ENCODE measurements around the gene FIP1L1.
"Not testable (repeated sequence)": the region's sequence is repeated elsewhere in the genome, so short reads cannot be mapped to it uniquely, and the experiment has no call there.

The FIP1L1 gene, protein sequence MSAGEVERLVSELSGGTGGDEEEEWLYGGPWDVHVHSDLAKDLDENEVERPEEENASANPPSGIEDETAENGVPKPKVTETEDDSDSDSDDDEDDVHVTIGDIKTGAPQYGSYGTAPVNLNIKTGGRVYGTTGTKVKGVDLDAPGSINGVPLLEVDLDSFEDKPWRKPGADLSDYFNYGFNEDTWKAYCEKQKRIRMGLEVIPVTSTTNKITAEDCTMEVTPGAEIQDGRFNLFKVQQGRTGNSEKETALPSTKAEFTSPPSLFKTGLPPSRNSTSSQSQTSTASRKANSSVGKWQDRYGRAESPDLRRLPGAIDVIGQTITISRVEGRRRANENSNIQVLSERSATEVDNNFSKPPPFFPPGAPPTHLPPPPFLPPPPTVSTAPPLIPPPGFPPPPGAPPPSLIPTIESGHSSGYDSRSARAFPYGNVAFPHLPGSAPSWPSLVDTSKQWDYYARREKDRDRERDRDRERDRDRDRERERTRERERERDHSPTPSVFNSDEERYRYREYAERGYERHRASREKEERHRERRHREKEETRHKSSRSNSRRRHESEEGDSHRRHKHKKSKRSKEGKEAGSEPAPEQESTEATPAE

GRCh38 chr4:53377319-53378170, at the start of gene FIP1L1:
Gene FIP1L1 (plus strand): TSS chr4:53377641. CDS start chr4:53377839, 198 bp downstream.
- TF ChIP-seq, protein P1, sequence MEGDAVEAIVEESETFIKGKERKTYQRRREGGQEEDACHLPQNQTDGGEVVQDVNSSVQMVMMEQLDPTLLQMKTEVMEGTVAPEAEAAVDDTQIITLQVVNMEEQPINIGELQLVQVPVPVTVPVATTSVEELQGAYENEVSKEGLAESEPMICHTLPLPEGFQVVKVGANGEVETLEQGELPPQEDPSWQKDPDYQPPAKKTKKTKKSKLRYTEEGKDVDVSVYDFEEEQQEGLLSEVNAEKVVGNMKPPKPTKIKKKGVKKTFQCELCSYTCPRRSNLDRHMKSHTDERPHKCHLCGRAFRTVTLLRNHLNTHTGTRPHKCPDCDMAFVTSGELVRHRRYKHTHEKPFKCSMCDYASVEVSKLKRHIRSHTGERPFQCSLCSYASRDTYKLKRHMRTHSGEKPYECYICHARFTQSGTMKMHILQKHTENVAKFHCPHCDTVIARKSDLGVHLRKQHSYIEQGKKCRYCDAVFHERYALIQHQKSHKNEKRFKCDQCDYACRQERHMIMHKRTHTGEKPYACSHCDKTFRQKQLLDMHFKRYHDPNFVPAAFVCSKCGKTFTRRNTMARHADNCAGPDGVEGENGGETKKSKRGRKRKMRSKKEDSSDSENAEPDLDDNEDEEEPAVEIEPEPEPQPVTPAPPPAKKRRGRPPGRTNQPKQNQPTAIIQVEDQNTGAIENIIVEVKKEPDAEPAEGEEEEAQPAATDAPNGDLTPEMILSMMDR (IDR thresholded peaks at IDR 0.05; ENCODE audit: low read depth, low read length, missing control alignments) = no peak
- peak within 1 kb of the TSS; percentile 56 for H3K27ac ChIP-seq
- H3K27me3 ChIP-seq (replicated peaks) = no peaks in the 10 kb centered on the region
- peak within 1 kb of the TSS; percentile 80 for H3K4me3 ChIP-seq (ENCODE audit: low read depth, low read length)
- in situ Hi-C loops (cut with HindIII; ENCODE audit: low pct_ligation_motif_present, low sequenced_read_pairs) = no loop called here
- H3K36me3 ChIP-seq (replicated peaks) = no peaks in the 10 kb centered on the region
- DNase-seq = peak; percentile 89

- DNase-seq; H3K27ac ChIP-seq; H3K4me3 ChIP-seq (ENCODE audit: low read depth, low read length); H3K27me3 ChIP-seq (replicated peaks); in situ Hi-C loops (cut with HindIII; ENCODE audit: low pct_ligation_motif_present, low sequenced_read_pairs); H3K36me3 ChIP-seq (replicated peaks): not testable (repeated sequence)
These were observed 42.5 kb upstream of the FIP1L1 start for GRCh38 chr4:53334916-53335315.

DNA sequence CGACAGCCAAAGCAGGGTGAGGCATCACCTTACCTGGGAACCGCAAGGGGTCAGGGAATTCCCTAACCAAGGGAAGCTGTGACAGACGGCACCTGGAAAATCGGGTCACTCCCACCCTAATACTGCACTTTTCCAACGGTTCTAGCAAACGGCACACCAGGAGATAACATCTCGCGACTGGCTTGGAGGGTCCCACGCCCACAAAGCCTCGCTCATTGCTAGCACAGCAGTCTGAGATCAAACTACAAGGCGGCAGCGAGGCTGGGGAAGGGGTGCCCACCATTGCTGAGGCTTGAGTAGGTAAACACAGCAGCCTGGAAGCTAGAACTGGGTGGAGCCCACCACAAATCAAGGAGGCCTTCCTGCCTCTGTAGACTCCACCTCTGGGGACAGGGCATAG, 37.3 kb upstream of the FIP1L1 start:
- in situ Hi-C loops (cut with HindIII; ENCODE audit: low pct_ligation_motif_present, low sequenced_read_pairs); DNase-seq: not testable (repeated sequence)

GRCh38 chr4:53346392-53346791, 31.0 kb upstream of the FIP1L1 start:
- H3K4me3 ChIP-seq (ENCODE audit: low read depth, low read length); DNase-seq; H3K27ac ChIP-seq; H3K36me3 ChIP-seq (replicated peaks); H3K27me3 ChIP-seq (replicated peaks); in situ Hi-C loops (cut with HindIII; ENCODE audit: low pct_ligation_motif_present, low sequenced_read_pairs): not testable (repeated sequence)

More for the DNA sequence above, 37.3 kb upstream of the FIP1L1 start:
- not testable (repeated sequence) for H3K36me3 ChIP-seq (replicated peaks); H3K27me3 ChIP-seq (replicated peaks); H3K4me3 ChIP-seq (ENCODE audit: low read depth, low read length); H3K27ac ChIP-seq

- TF ChIP-seq, protein P1 (IDR thresholded peaks at IDR 0.05; ENCODE audit: low read depth, low read length, missing control alignments) = no peak
- no peak overlapping the region for H3K4me3 ChIP-seq (ENCODE audit: low read depth, low read length)
- no peaks in the 10 kb centered on the region for H3K36me3 ChIP-seq (replicated peaks)
These were observed 30.3 kb upstream of the FIP1L1 start for GRCh38 chr4:53346920-53347852.

DNA sequence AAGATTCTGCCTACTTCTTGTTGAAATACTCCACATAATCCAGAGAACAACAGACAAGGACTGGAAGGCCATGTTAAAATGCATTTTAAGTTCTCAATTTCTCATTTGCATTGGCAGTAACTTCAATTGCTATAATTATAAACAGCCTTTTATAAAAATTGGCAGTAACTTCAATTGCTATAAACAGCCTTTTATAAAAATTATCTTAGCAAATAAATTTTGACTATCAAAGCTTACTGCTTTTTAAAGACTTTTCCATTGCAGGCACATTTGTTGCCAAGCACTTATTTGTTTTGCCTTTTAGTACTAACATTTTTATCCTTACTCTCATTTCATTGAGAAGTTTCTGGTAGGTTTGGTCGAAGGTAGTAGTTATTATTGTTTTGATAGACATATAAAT, 29.4 kb upstream of the FIP1L1 start:
- no peak for DNase-seq
- H3K27ac ChIP-seq = no peak overlapping the region
- H3K27me3 ChIP-seq (replicated peaks) = no peaks in the 10 kb centered on the region
- in situ Hi-C loops (cut with HindIII; ENCODE audit: low pct_ligation_motif_present, low sequenced_read_pairs) = no loop called here
- H3K36me3 ChIP-seq (replicated peaks) = no peaks in the 10 kb centered on the region
- H3K4me3 ChIP-seq (ENCODE audit: low read depth, low read length) = no peak overlapping the region
- TF ChIP-seq, protein P1 (IDR thresholded peaks at IDR 0.05; ENCODE audit: low read depth, low read length, missing control alignments) = no peak

More at GRCh38 chr4:53346920-53347852, 30.3 kb upstream of the FIP1L1 start:
- no peak overlapping the region for H3K27ac ChIP-seq
- in situ Hi-C loops (cut with HindIII; ENCODE audit: low pct_ligation_motif_present, low sequenced_read_pairs) = no loop called here
- peak; percentile 9 for DNase-seq
- H3K27me3 ChIP-seq (replicated peaks) = no peaks in the 10 kb centered on the region
